Body of pancreas (tissue), 4 donors: ENCODE measurements around the gene TAAR1. TPM values are rescaled to one million over a fixed set of nuclear protein-coding genes. Genes with fewer than 3 reads are reported as not detected.
"Not testable (repeated sequence)": the region's sequence is repeated elsewhere in the genome, so short reads cannot be mapped to it uniquely, and the experiment has no call there.

Source experiments
- ATAC-seq: fragments of 150-250 bp; one replicate; pipeline ENCODE4 v1.9.1; 2016
- DNase-seq, 4 donors: peaks; one replicate each; pipeline ENCODE4 v3.0.0-alpha.2; 2019
- H3K27ac ChIP-seq, 4 donors: fragments of 200-600 bp; sonication (generic); 1 replicate in 3 of 4; 2 replicates in 1 of 4; pipeline versions ENCODE4 v1.5.1 to v1.6.1; 2016 to 2019; ENCODE audit warnings: mild to moderate bottlenecking in 1 of 4, mixed read lengths in 1 of 4, moderate library complexity in 1 of 4
- H3K27me3 ChIP-seq, 2 donors: fragments of 200-600 bp; sonication (generic); one replicate each; pipeline ENCODE4 v1.6.0; 2016; ENCODE audit warnings: mild to moderate bottlenecking in 1 of 2
- H3K36me3 ChIP-seq, 2 donors: fragments of 200-600 bp; sonication (generic); replicated peaks in 1 of 2; 2 replicates each; pipeline ENCODE4 v1.5.1; 2016; ENCODE audit warnings: low read depth in 2 of 2; ENCODE audit not compliant: insufficient read depth in 1 of 2
- H3K4me1 ChIP-seq: fragments of 200-600 bp; sonication (generic); one replicate; pipeline ENCODE4 v1.6.0; 2016
- H3K4me3 ChIP-seq, 2 donors: fragments of 200-600 bp; sonication (generic); 1 replicate in 1 of 2; 2 replicates in 1 of 2; pipeline ENCODE4 v1.5.1; 2016 to 2019
- H3K9me3 ChIP-seq, 3 donors: fragments of 200-600 bp; sonication (generic); 1 replicate in 2 of 3; 2 replicates in 1 of 3; pipeline ENCODE4 v1.5.1; 2016
- CTCF ChIP-seq, 7 experiments: fragments of 450-650 bp in 4 of 7; fragments of 200-600 bp in 3 of 7; sonication (generic) in 3 of 7; IDR thresholded peaks; one replicate each; pipeline ENCODE4 v1.5.1; 2016 to 2019; ENCODE audit warnings: antibody characterized with exemption in 7 of 7
- POLR2A ChIP-seq, 3 donors: fragments of 450-650 bp; IDR thresholded peaks; one replicate each; pipeline ENCODE4 v1.6.1; 2016; ENCODE audit warnings: antibody characterized with exemption in 3 of 3, mild to moderate bottlenecking in 2 of 3
- WGBS, 2 donors: methylation state at CpG; one replicate each; pipeline ENCODE4 v1.1.5; 2017; 5-methylcytosine and 5-hydroxymethylcytosine counted together
- intact Hi-C: fragments of 100-400 bp; cut with DNase I; formaldehyde crosslinking; loops from one replicate; pipeline ENCODE4 v1.15.1; 2023
- total RNA-seq, 2 donors: library from RNA; depleted of rRNA; stranded (reverse); fragments of >200 nt; gene quantifications; one replicate each; pipeline ENCODE4 v1.1.0, GENCODE V29; 2016

Gene TAAR1
- total RNA-seq, 2 donors from 2014 or later = not detected

- no peak for TF ChIP-seq POLR2A (IDR thresholded peaks at IDR 0.05)
- no peak for TF ChIP-seq CTCF (IDR thresholded peaks at IDR 0.05)
- intact Hi-C loops = no loop called here
- ATAC-seq = no peak
These were observed 54.3 kb downstream of the TAAR1 start for GRCh38 chr6:132604635-132605152.

DNA sequence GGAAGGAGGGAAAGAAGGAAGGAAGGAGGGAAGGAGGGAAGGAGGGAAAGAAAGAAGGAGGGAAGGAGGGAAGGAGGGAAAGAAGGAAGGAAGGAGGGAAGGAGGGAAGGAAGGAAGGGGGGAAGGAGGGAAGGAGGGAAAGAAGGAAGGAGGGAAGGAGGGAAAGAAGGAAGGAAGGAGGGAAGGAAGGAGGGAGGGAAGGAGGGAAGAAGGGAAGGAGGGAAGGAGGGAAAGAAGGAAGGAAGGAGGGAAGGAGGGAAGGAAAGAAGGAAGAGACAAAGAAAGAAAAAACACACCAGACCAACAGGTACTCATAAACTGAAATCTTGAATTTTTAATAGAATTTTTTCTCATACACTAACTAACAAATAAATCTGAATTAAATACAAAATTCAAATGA lies 58.1 kb downstream of the TAAR1 start:
- intact Hi-C loops, ATAC-seq, H3K27me3 ChIP-seq, H3K4me1 ChIP-seq, DNase-seq, H3K36me3 ChIP-seq, H3K27ac ChIP-seq, H3K9me3 ChIP-seq, H3K4me3 ChIP-seq: not testable (repeated sequence)

More at GRCh38 chr6:132604635-132605152, 54.3 kb downstream of the TAAR1 start:
- Histone ChIP-seq H3K4me1 (peaks cover 19% of the 10 kb centered on the region), H3K27me3 (no peaks in the 10 kb centered on the region), H3K4me3 (no peak overlapping the region), H3K36me3 (no peaks in the 10 kb centered on the region), H3K27ac (no peak overlapping the region), H3K9me3 (no peaks in the 10 kb centered on the region)
- WGBS, 2 donors = 78 to 82% methylated on average over 8 of the region's 8 CpGs
- DNase-seq = no peak

GRCh38 chr6:132598473-132598872 lies 60.5 kb downstream of the TAAR1 start:
- Histone ChIP-seq H3K27ac (no peak overlapping the region), H3K4me3 (no peak overlapping the region), H3K4me1 (no peaks in the 10 kb centered on the region), H3K27me3 (no peaks in the 10 kb centered on the region), H3K9me3 (no peaks in the 10 kb centered on the region), H3K36me3 (no peaks in the 10 kb centered on the region)
- DNase-seq (peak in 2 of 4 donors; percentile 10 to 26), ATAC-seq (peak; percentile 74)
- peak in 5 of 7 experiments; percentile 13 to 32 (median 27) for TF ChIP-seq CTCF (IDR thresholded peaks at IDR 0.05)
- TF ChIP-seq POLR2A (IDR thresholded peaks at IDR 0.05) = no peak
- intact Hi-C loops = no loop called here
- WGBS, 2 donors = 24 to 37% methylated on average over 3 of the region's 3 CpGs

GRCh38 chr6:132596201-132596600 lies 62.8 kb downstream of the TAAR1 start:
- Histone ChIP-seq H3K4me3 (no peak overlapping the region), H3K9me3 (no peaks in the 10 kb centered on the region), H3K27me3 (no peaks in the 10 kb centered on the region), H3K36me3 (no peaks in the 10 kb centered on the region), H3K4me1 (no peaks in the 10 kb centered on the region), H3K27ac (no peak overlapping the region)
- DNase-seq (no peak), ATAC-seq (peak; percentile 27)
- TF ChIP-seq POLR2A (IDR thresholded peaks at IDR 0.05) (no peak), CTCF (IDR thresholded peaks at IDR 0.05) (no peak)
- 26 to 31% methylated on average over 6 of the region's 6 CpGs for WGBS, 2 donors
- intact Hi-C loops = no loop called here

Other genes with a start within 250 kb of the TAAR1 start
- 10 to 100 TPM; 13.5 to 24.6 TPM for gene STX7, start 146.1 kb downstream of the TAAR1 start, total RNA-seq
- not detected for gene TAAR9, start 120.9 kb downstream of the TAAR1 start, total RNA-seq
- gene TAAR8, start 106.5 kb downstream of the TAAR1 start, total RNA-seq = not detected
- not detected for gene TAAR6, start 88.9 kb downstream of the TAAR1 start, total RNA-seq
- not detected for gene TAAR5, start 69.4 kb downstream of the TAAR1 start, total RNA-seq
- gene TAAR2, start 34.9 kb downstream of the TAAR1 start, total RNA-seq = not detected
- gene VNN1, start 54.9 kb upstream of the TAAR1 start, total RNA-seq = 1 to 10 TPM in 1 of 2 donors, not detected in 1; 1.3 TPM
- gene VNN2, start 98.7 kb upstream of the TAAR1 start, total RNA-seq = 1 to 10 TPM in 1 of 2 donors, not detected in 1; 1.6 TPM
- 1 to 10 TPM; 7.3 to 9.9 TPM for gene SLC18B1, start 139.5 kb upstream of the TAAR1 start, total RNA-seq
- gene RPS12, start 155.4 kb upstream of the TAAR1 start, total RNA-seq = 100 to 1,000 TPM; 660 to 698 TPM